ENCODE data around the gene RIN1.
"Not testable (repeated sequence)": the region's sequence is repeated elsewhere in the genome, so short reads cannot be mapped to it uniquely, and the experiment has no call there.

RIN1 gene

DNA sequence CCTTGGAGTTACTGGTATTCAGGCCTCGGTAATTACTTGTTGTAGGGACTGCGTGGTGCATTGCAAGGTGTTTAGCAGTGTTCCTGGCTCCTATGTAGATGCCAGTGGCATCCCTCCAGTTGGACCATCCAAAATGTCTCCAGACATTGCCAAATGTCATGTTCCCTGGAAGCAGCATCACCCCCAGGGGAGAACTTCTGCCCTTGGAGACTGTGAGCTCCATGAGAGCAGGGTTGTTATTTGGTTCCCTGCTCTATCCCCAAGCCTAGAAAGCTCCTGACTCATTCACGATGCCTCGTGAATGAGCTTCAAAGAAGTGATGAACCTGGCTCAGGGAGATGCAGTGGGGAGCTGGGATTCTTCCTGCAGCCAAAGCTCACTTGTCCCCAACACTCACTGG, 14.6 kb downstream of the RIN1 start (continued):
- no peak for TF ChIP-seq POU6F1 (CRISPR knock-in tag; IDR thresholded peaks at IDR 0.05; ENCODE audit: borderline replicate concordance, low read depth)
- no peak for TF ChIP-seq ZFP30 (CRISPR knock-in tag; IDR thresholded peaks at IDR 0.05)
- TF ChIP-seq CSDC2 (CRISPR knock-in tag; IDR thresholded peaks at IDR 0.05): no peak
- no peak for TF ChIP-seq ZFP3 (CRISPR knock-in tag; IDR thresholded peaks at IDR 0.05)
- TF ChIP-seq TCF4 (CRISPR knock-in tag; IDR thresholded peaks at IDR 0.05; ENCODE audit: borderline replicate concordance): no peak

GRCh38 chr11:66320748-66321147, 15.5 kb downstream of the RIN1 start:
- not testable (repeated sequence) for ATAC-seq

- ATAC-seq: not testable (repeated sequence)
Observed at GRCh38 chr11:66320289-66320688, 15.9 kb downstream of the RIN1 start.

DNA sequence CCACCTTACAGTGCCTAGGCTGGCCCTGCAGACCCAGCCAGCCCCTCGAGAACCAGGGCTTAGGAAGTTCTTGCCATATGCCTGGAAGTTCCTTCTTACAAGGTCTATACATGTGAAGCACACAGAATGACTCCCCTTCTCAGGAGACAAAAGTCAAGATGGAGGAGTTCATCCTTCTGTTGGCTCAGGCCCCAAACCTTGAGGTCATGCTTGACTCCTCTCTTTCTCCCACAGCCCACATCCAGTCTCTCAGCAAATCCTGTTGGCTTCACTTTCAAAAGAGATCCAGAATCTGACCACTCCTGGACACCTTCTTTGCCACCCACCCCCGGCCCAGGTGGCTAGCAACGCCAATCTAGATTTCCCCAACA, 17.6 kb downstream of the RIN1 start:
- no peak for ATAC-seq
- TF ChIP-seq ISL1 (CRISPR knock-in tag; IDR thresholded peaks at IDR 0.05) (no peak), ZNF565 (CRISPR knock-in tag; conservative IDR thresholded peaks at IDR 0.05; ENCODE audit: low read depth) (no peak)
- TF ChIP-seq, protein P1, sequence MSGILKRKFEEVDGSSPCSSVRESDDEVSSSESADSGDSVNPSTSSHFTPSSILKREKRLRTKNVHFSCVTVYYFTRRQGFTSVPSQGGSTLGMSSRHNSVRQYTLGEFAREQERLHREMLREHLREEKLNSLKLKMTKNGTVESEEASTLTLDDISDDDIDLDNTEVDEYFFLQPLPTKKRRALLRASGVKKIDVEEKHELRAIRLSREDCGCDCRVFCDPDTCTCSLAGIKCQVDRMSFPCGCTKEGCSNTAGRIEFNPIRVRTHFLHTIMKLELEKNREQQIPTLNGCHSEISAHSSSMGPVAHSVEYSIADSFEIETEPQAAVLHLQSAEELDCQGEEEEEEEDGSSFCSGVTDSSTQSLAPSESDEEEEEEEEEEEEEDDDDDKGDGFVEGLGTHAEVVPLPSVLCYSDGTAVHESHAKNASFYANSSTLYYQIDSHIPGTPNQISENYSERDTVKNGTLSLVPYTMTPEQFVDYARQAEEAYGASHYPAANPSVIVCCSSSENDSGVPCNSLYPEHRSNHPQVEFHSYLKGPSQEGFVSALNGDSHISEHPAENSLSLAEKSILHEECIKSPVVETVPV (CRISPR knock-in tag; IDR thresholded peaks at IDR 0.05): no peak
- TF ChIP-seq, protein P2, sequence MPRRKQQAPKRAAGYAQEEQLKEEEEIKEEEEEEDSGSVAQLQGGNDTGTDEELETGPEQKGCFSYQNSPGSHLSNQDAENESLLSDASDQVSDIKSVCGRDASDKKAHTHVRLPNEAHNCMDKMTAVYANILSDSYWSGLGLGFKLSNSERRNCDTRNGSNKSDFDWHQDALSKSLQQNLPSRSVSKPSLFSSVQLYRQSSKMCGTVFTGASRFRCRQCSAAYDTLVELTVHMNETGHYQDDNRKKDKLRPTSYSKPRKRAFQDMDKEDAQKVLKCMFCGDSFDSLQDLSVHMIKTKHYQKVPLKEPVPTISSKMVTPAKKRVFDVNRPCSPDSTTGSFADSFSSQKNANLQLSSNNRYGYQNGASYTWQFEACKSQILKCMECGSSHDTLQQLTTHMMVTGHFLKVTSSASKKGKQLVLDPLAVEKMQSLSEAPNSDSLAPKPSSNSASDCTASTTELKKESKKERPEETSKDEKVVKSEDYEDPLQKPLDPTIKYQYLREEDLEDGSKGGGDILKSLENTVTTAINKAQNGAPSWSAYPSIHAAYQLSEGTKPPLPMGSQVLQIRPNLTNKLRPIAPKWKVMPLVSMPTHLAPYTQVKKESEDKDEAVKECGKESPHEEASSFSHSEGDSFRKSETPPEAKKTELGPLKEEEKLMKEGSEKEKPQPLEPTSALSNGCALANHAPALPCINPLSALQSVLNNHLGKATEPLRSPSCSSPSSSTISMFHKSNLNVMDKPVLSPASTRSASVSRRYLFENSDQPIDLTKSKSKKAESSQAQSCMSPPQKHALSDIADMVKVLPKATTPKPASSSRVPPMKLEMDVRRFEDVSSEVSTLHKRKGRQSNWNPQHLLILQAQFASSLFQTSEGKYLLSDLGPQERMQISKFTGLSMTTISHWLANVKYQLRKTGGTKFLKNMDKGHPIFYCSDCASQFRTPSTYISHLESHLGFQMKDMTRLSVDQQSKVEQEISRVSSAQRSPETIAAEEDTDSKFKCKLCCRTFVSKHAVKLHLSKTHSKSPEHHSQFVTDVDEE (CRISPR knock-in tag; IDR thresholded peaks at IDR 0.05): no peak

GRCh38 chr11:66317723-66318599, 18.3 kb downstream of the RIN1 start:
- no peak for ATAC-seq
- TF ChIP-seq PATZ1 (CRISPR knock-in tag; IDR thresholded peaks at IDR 0.05; ENCODE audit: borderline replicate concordance) (no peak), ZNF70 (CRISPR knock-in tag; IDR thresholded peaks at IDR 0.05) (no peak), ARNTL (CRISPR knock-in tag; IDR thresholded peaks at IDR 0.05; ENCODE audit: borderline replicate concordance, low read depth) (no peak), ZC3H10 (CRISPR knock-in tag; IDR thresholded peaks at IDR 0.05) (no peak), CREB5 (CRISPR knock-in tag; IDR thresholded peaks at IDR 0.05; ENCODE audit: low read depth) (no peak), OSR1 (CRISPR knock-in tag; IDR thresholded peaks at IDR 0.05) (no peak), CSDC2 (CRISPR knock-in tag; IDR thresholded peaks at IDR 0.05) (no peak), ESRRG (CRISPR knock-in tag; IDR thresholded peaks at IDR 0.05) (no peak), BACH2 (CRISPR knock-in tag; IDR thresholded peaks at IDR 0.05; ENCODE audit: borderline replicate concordance) (no peak), POU6F1 (CRISPR knock-in tag; IDR thresholded peaks at IDR 0.05; ENCODE audit: borderline replicate concordance, low read depth) (no peak), TOX (CRISPR knock-in tag; IDR thresholded peaks at IDR 0.05; ENCODE audit: borderline replicate concordance) (no peak), SNAI2 (CRISPR knock-in tag; IDR thresholded peaks at IDR 0.05) (no peak)
- TF ChIP-seq, protein P2 (CRISPR knock-in tag; IDR thresholded peaks at IDR 0.05): no peak

Measured in SK-N-SH treated with all-trans-retinoic acid at 6 μM for 48 hours (cell line).